K562 (cell line): Measurements from ENCODE around the gene ARHGAP18. TPM values are rescaled to one million over a fixed set of nuclear protein-coding genes. Genes with fewer than 3 reads are reported as not detected.
A peak's percentile ranks its signal among the peaks of the same experiment; 100 is the strongest.

Experiments
- ARID2 ChIP-seq: fragments of 450-650 bp; IDR thresholded peaks from 2 replicates; pipeline ENCODE4 v1.6.1; 2017; ENCODE audit warnings: antibody characterized with exemption, mild to moderate bottlenecking
- CC2D1A ChIP-seq: fragments of 450-650 bp; IDR thresholded peaks from 2 replicates; pipeline ENCODE4 v1.6.1; 2017; ENCODE audit warnings: mild to moderate bottlenecking
- ELF1 ChIP-seq: fragments of 200-800 bp; sonication (Bioruptor generic); IDR thresholded peaks from 2 replicates; pipeline ENCODE4 v1.6.1; 2016; ENCODE audit warnings: missing genetic modification characterization, missing compliant biosample characterization
- FOXK1 ChIP-seq: sonication (generic); formaldehyde crosslinking; IDR thresholded peaks from 2 replicates; pipeline ENCODE4 v1.8.0; 2022; ENCODE audit warnings: missing genetic modification reagents, mild to moderate bottlenecking, borderline replicate concordance
- FOXO4 ChIP-seq: fragments of 450-650 bp; formaldehyde crosslinking; IDR thresholded peaks from 2 replicates; pipeline ENCODE4 v1.4.0; 2020; ENCODE audit warnings: mild to moderate bottlenecking, moderate library complexity
- GTF2B ChIP-seq: IDR thresholded peaks from 2 replicates; pipeline ENCODE4 v1.6.1; 2011; ENCODE audit not compliant: insufficient read length; ENCODE audit errors: extremely low read depth
- IRF9 ChIP-seq: fragments of 450-650 bp; IDR thresholded peaks from 2 replicates; pipeline ENCODE4 v1.6.1; 2016; ENCODE audit warnings: missing biosample characterization, missing genetic modification characterization
- KAT7 ChIP-seq: sonication (generic); formaldehyde crosslinking; IDR thresholded peaks from 2 replicates; pipeline ENCODE4 v1.8.0; 2022; ENCODE audit warnings: missing genetic modification reagents, mild to moderate bottlenecking, borderline replicate concordance
- KLF6 ChIP-seq: fragments of 250-450 bp; sonication (Bioruptor Pico); IDR thresholded peaks from 2 replicates; pipeline ENCODE4 v1.4.0; 2020; ENCODE audit warnings: mild to moderate bottlenecking, moderate library complexity, borderline replicate concordance
- MAFG ChIP-seq: fragments of 450-650 bp; conservative IDR thresholded peaks from 2 replicates; pipeline ENCODE4 v1.6.1; 2016; ENCODE audit warnings: missing genetic modification characterization, missing compliant biosample characterization
- MEF2D ChIP-seq: conservative IDR thresholded peaks from 2 replicates; pipeline ENCODE4 v1.6.1; 2016; ENCODE audit warnings: low read depth, missing genetic modification characterization, missing compliant biosample characterization
- NFRKB ChIP-seq: fragments of 450-650 bp; IDR thresholded peaks from 2 replicates; pipeline ENCODE4 v1.6.1; 2016; ENCODE audit warnings: low read depth
- PKNOX1 ChIP-seq: fragments of 450-650 bp; IDR thresholded peaks from 2 replicates; pipeline ENCODE4 v1.6.1; 2016
- SMC3 ChIP-seq: conservative IDR thresholded peaks from 2 replicates; pipeline ENCODE4 v1.6.1; 2011; ENCODE audit warnings: low read depth, low read length, improper control_type of control experiment; ENCODE audit not compliant: insufficient read depth
- SUPT5H ChIP-seq: fragments of 450-650 bp; IDR thresholded peaks from 2 replicates; pipeline ENCODE4 v1.6.1; 2016
- ZBTB17 ChIP-seq: fragments of 450-650 bp; formaldehyde crosslinking; IDR thresholded peaks from 2 replicates; pipeline ENCODE4 v1.4.0; 2020; ENCODE audit warnings: mild to moderate bottlenecking
- ZBTB9 ChIP-seq: fragments of 450-650 bp; formaldehyde crosslinking; IDR thresholded peaks from 2 replicates; pipeline ENCODE4 v1.4.0; 2020; ENCODE audit warnings: mild to moderate bottlenecking, moderate library complexity
- ZNF197 ChIP-seq: fragments of 200-800 bp; sonication (Bioruptor generic); IDR thresholded peaks from 2 replicates; pipeline ENCODE4 v1.6.1; 2016; ENCODE audit warnings: low read depth, missing genetic modification characterization, missing compliant biosample characterization
- ZNF518B ChIP-seq: fragments of 250-450 bp; sonication (Bioruptor Pico); IDR thresholded peaks from 2 replicates; pipeline ENCODE4 v1.5.0; 2021; ENCODE audit warnings: mild to moderate bottlenecking, moderate library complexity
- polyA plus RNA-seq, 8 experiments: library from polyadenylated mRNA; depleted of rRNA in 4 of 8; stranded (reverse) in 5 of 8; unstranded in 3 of 8; fragments of >200 nt; fragmentation: Nextera tagmentation in 2 of 8; fragmentation: Illumina TruSeq in 1 of 8; extraction: Ambion mirVana in 2 of 8; extraction: Trizol in 1 of 8; gene quantifications; 2 replicates each; pipeline versions ENCODE4 v1.2.1 to v1.2.3, GENCODE V29; 2011 to 2014; ENCODE audit warnings: inconsistent platforms in 1 of 8, missing spikeins in 1 of 8
- total RNA-seq, 7 experiments: library from RNA; depleted of rRNA in 6 of 7; stranded (reverse); fragments of >200 nt in 6 of 7; fragmentation: Illumina TruSeq in 2 of 7; extraction: Trizol in 2 of 7; gene quantifications; 2 replicates each; pipeline versions ENCODE4 v1.2.1 to v1.2.3, GENCODE V29; 2011 to 2021; ENCODE audit warnings: low replicate concordance in 1 of 7

ARHGAP18 gene
- total and polyA plus RNA-seq, 9 of the 15 experiments (the other 6 are each of a cell fraction or from before 2014, with no cell fraction given): 13.3 to 29.7 (median 21.1) TPM

GRCh38 chr6:129730477-129731165 lies 20.6 kb upstream of the ARHGAP18 start (continued):
- TF ChIP-seq IRF9: 0 out of 2 replicates have a peak, but pooled peaks have one; percentile 16
- TF ChIP-seq NFRKB: no peak; the same call in 1 of the 2 replicates
- TF ChIP-seq ZBTB17 (CRISPR knock-in tag): 0 out of 2 replicates have a peak, but pooled peaks have one; percentile 28
- TF ChIP-seq ELF1 (tag): no peak
- peak; percentile 32 for TF ChIP-seq MAFG (tag)
- TF ChIP-seq PKNOX1: 0 out of 2 replicates have a peak, but pooled peaks have one; percentile 28
- TF ChIP-seq ZNF518B (CRISPR knock-in tag): no peak
- peak; percentile 64 for TF ChIP-seq SMC3
- TF ChIP-seq FOXK1 (CRISPR knock-in tag): no peak
- no peak for TF ChIP-seq SUPT5H
- TF ChIP-seq KAT7 (CRISPR knock-in tag): no peak
- peak; percentile 75 for TF ChIP-seq ARID2
- TF ChIP-seq GTF2B: no peak
- peak; percentile 62 for TF ChIP-seq MEF2D (tag)
- TF ChIP-seq ZNF197: peak; percentile 48; the same call in 1 of the 2 replicates
- TF ChIP-seq ZBTB9: 0 out of 2 replicates have a peak, but pooled peaks have one; percentile 46
- peak; percentile 83 for TF ChIP-seq CC2D1A
- TF ChIP-seq FOXO4 (CRISPR knock-in tag): no peak
- no peak for TF ChIP-seq KLF6
